Measurements from ENCODE around the gene CTBP2.

The CTBP2 gene

DNA sequence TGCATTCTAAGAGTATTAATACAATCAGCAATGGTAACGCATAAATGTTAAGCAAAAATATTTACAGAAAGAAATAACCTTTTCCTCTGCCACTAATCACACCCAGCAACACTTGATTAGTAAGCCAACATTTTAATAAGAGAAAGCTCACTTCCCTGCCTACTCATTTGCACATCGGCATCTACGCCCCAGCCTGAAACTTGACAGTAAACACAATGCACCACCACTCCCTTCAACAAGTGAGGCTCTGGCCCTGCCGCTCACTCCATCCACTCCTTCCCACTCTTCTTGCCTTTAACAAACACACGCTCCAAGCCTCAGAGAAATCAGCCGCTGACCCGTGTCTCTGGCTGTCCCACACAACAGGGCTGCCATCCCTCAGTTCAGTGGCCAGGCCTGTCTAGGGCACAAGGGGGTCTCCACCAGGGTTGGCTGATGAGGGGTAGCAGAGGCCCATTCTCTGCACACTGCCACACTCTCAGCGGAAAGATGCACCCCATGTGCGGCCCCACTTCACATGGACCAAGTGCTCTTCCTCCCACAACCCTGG is 54.6 kb downstream of the CTBP2 start:
- DNase-seq (ENCODE audit: low spot score): no peak

GRCh38 chr10:125105155-125105554 is 55.2 kb downstream of the CTBP2 start:
- DNase-seq (ENCODE audit: low spot score): no peak

DNA sequence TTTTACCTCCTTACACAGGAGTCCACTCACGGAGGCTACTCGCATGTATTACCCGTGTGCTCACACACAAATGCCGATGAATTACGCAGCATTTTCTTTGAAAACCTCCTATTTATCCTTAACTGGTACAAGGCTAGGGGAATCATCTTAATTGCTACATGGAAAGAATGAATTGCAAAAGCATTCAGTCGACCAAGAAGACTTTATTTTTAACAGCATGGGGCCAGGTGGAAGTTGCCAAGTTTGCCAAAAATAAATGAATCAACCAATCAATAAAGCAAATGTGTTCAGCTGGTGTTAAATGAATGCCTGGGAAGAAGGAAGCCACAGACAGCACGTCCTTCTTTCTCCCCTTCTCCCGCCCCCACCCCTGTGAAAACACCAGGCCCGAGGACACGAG is 55.8 kb downstream of the CTBP2 start:
- DNase-seq (ENCODE audit: low spot score): no peak

DNA sequence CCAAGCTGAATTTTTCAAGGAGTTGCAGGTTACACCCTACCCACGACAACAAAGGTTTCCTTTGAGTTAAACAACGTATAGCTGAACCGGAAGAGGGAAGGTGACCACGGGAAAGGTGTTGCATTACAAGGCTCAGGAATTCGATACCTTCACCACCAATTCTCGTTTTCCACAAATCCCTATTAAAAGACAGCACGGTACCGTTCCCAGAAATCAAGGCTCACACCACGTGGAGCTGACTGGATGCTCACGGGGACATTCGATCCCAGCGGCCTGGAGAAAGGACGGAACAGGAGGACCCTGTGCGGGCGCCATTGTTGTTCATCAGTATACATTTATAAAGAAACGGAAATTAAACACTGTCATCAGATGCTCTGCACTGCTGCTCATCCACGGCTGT is 56.4 kb downstream of the CTBP2 start:
- DNase-seq (ENCODE audit: low spot score): no peak

GRCh38 chr10:125103466-125103865 is 56.9 kb downstream of the CTBP2 start:
- no peak for DNase-seq (ENCODE audit: low spot score)

DNA sequence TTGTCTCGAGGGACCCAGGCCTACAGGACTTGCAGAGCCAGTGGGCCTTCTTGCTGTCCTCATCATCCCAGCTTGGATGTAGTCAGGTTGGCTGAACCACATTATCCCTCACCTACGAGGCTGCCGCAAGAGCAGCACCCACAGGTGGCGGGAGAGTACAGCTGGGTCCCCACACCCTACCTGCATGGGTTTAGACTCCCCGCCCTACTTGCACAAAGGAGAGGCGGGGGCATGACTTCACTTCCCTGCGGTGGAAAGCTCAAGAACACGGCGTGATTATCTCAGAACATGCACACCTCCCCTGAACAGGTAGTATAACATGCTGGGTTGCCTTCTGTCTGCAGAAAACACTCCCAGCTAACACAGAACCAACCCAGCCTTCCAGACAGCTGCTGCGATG is 57.5 kb downstream of the CTBP2 start:
- DNase-seq (ENCODE audit: low spot score): no peak

- DNase-seq (ENCODE audit: low spot score): no peak
These were observed 58.1 kb downstream of the CTBP2 start for GRCh38 chr10:125102246-125102645.

GRCh38 chr10:125101581-125101980 is 58.8 kb downstream of the CTBP2 start:
- no peak for DNase-seq (ENCODE audit: low spot score)

DNA sequence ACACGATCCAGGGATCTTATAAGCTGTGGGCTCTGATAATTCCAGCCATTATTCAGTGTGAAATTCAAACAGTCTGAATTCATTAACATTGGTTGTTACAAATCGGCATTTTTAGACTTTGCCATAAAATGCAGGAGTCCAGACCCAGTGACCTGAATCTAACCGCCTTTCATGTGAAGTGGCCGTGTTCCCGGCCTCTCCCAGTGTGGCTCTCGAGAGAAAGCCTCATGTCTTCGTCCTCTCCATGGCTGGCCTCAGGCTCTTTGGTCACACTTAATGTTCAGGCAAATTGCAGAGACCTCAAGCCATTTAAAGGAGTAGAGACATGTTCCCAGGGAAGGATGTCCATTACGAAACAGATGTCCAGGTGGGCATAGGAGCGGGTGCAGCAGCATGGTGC is 59.3 kb downstream of the CTBP2 start:
- no peak for DNase-seq (ENCODE audit: low spot score)

GRCh38 chr10:125097409-125098070 is 62.8 kb downstream of the CTBP2 start:
- DNase-seq (ENCODE audit: low spot score): no peak

DNA sequence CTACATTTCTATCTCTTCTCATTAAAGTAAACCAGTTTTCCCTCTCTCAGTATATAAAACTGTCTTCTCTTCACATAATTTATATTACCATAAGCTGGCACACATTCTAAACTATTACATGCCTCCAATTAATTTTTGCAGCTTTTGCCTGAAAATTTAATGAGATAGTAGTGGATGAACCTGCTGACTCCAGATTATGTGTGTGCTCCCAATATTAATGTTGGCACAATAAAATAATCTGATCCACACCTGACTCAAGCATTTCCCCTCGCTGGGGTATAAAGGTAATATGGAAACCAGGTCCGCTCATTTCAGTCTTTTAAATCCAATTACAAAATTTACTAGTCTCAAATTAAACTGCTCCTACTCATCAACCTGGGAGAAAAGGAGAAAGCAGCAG is 63.4 kb downstream of the CTBP2 start:
- DNase-seq (ENCODE audit: low spot score): no peak

DNA sequence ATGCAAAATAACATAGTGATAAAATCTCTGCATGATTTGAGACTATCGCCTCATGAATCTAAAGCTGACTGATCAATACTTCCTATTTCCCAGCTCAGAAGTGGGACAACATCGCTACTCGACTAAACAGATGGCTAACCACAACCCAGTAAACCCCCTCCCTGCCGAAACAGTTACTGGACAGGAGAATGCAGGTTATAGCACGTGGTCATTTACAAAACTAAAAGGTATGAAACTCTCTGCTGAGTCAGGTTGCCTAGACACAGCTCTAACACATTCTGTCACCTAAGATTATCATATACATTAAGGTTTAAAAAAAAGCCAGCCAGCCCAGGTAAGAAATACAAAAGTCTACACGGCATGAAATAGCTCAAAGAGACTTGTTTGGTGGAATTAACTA is 64.0 kb downstream of the CTBP2 start:
- no peak for DNase-seq (ENCODE audit: low spot score)

DNA sequence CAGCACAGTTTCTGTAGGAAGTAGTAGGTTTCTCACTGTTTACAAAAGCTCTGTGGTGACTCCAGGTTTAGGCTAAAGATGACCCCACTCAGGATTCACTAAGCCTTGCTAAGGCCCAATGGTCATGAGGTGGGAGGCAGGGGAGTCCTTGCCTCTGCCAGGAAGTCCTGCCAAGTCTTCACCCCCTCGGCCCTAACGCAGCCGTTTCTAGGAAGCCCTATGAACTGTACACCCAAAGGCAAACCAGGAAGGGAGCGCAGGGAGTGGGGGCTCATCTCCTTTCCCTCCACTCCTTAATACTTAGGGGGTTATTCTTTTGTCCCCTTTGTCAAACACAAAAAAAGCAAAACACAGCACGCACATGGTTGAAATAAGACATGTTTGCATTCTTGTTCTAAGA is 64.6 kb downstream of the CTBP2 start:
- DNase-seq (ENCODE audit: low spot score): no peak

GRCh38 chr10:125095228-125095627 is 65.1 kb downstream of the CTBP2 start:
- DNase-seq (ENCODE audit: low spot score): no peak

- DNase-seq (ENCODE audit: low spot score): no peak
These were observed 65.6 kb downstream of the CTBP2 start for GRCh38 chr10:125094806-125095205.

DNA sequence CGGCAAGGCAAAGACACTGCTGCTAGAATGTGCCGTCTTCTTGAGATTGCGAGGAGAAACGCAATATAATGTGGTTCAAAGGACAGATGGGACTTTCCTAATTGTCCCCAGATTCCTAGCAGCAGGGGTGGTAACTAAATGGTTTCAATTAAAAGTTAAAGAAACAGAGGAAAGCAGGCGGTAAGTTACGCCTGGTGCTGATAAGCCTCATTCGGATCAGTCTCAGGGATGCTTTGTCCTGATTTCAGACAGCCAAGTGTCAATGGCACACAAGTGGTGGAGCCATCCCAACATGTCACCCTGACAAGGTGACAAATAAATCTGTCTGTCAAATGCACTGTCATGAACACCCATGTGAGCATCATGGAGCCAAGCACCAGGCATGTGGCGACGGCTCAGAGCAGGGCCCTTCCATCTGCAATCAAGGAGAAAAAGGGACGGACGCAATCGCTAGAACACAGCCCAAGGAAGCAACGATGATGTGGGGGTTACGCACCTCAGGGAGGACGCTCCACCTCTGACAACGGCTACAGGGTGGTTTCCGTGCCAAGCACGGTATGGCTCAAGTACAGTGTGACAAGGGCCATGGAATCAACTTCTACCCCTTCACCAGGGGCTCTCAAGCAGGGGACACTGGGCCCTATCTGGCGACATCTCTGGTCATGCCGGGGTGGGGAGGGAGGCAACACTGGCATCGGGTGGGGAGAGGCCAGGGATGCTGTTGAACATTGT is 66.2 kb downstream of the CTBP2 start:
- DNase-seq (ENCODE audit: low spot score): no peak

DNA sequence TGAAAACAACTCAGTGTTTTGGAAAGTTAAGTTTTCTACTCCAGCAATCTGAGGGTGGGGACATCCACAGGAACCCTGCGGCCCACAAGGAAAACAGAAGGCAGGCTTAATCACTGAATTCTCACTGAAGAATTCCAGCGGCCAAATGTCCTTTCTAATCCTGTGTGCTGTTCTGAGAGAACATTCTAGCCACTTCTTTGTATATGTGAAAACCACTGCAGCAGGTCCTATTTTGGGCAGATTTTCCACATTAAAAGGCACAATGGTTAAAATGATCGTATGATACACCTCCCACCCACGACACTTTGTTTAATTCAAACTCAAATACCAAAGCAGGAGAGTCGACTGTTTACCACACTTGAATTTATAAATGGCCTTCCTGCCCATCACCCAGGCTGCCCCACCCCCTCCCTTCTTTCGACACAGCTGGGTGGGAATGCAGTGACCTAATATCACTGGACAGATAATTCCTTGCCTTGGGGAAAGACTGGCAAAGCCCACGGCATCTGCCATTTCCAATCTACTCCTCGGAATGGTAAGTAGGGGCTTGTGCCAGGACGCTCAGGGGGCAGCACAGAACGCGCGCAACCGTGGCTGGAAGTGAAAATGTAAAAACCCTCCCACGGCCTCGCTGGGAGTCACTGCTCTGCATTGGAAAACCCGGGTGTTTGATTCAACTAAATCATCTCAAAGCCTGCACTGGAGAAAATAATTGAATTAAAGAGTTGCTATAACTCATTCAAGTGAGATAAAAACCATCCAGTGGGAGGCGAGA is 67.0 kb downstream of the CTBP2 start:
- no peak for DNase-seq (ENCODE audit: low spot score)

DNA sequence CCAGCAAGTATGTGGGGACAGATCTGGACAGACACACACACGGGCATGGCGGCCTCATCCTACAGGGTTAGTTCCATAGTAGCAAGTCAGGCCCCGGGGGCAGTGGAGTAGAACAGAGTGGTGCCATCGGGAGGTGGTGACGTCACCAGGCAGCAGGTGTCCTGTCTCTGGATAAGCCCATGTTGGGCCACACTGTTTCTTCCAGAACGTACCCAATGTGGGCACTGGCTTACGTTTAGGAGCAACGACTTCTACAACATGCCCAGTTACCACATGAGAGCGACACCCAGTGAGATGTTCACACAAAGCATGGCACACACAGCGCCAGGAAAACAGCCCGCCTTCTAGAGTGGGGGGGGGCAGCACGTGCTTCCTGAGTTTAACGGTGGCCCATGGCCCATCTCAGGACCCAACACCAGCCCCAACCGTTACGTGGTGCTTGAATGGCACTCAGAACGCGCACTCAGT is 67.8 kb downstream of the CTBP2 start:
- DNase-seq (ENCODE audit: low spot score): no peak

DNA sequence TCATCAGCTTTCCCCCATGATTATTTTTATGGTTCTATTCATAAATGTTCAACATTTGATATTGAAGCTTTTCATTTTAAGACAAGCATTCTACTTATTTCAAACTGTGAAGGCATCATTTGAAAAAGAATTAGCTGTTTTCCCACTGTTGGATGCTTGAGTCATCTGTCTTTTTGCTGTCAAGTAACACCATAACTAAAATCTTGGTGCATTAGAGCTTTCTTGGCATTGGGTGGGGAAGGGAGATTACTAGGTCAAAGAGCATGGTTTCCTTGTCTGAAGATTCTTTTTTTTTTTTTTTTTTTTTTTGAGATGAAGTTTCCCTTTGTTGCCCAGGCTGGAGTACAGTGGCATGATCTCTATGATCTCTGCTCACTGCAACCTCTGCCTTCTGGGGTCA is 68.5 kb downstream of the CTBP2 start:
- no peak for DNase-seq (ENCODE audit: low spot score)

DNA sequence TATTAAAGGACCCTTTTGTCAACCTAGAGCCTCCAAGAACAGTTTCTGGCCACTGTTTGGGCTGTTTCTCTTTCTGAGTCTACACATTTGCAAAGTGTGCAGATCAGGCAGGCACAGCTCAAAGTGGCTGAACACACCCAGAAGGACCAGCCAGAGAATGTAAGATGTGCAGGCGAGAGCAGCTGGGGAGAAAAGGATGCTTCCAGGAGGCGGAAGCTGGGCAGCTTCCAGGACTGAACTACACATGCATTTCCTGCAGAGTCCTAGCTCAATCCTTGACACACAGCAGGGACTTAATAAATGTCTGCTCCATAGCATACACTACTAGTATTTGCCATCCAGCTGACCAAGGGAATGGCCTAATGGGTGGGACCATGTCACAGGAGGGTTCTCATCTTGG is 70.9 kb downstream of the CTBP2 start:
- no peak for DNase-seq (ENCODE audit: low spot score)

- no peak for DNase-seq (ENCODE audit: low spot score)
These were observed 72.5 kb downstream of the CTBP2 start for GRCh38 chr10:125087897-125088215.

DNA sequence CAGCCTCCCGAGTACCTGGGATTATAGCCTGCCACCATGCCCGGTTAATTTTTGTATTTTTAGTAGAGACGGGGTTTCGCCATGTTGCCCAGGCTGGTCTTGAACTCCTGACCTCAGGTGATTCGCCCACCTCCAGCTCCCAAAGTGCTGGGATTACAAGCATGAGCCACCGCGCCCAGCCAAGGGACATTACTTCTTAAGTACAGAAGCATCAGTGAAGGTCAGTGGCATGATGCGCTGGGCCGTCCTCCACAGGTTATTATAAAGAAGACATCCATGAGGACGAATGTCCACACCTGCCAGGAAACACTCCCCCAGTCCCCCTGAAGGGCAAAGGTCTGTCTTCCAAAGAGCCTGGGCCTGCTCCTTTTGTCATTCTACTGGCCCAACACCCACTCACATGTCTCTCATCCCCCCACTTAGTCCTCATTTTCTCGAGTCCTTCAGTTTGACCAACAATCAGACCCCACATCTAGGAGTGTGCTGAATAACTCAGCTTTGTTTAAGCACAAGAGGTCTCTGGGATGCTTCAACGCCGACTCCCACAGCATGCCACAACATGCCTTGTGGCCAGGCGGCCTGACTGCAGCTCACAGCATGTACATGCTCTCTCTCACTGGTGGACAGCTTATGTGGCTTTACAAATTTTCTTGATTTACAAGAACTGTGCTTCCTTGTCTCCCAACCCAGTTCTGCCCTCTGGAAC is 73.0 kb downstream of the CTBP2 start:
- DNase-seq (ENCODE audit: low spot score): no peak
